Testis (tissue), 2 donors: ENCODE results near the gene MYO1E.

ENCODE experiments used
- POLR2A ChIP-seq: fragments of 450-650 bp; IDR thresholded peaks from one replicate; pipeline ENCODE4 v1.6.1; 2017; ENCODE audit warnings: antibody characterized with exemption, mild to moderate bottlenecking, moderate library complexity
- TF ChIP-seq, protein P1 (sequence below), 3 experiments: fragments of 450-650 bp in 2 of 3; fragments of 200-600 bp in 1 of 3; sonication (generic) in 1 of 3; IDR thresholded peaks; one replicate each; pipeline ENCODE4 v1.5.1; 2016 to 2019; ENCODE audit warnings: antibody characterized with exemption in 3 of 3, mild to moderate bottlenecking in 2 of 3, moderate library complexity in 1 of 3

DNA sequence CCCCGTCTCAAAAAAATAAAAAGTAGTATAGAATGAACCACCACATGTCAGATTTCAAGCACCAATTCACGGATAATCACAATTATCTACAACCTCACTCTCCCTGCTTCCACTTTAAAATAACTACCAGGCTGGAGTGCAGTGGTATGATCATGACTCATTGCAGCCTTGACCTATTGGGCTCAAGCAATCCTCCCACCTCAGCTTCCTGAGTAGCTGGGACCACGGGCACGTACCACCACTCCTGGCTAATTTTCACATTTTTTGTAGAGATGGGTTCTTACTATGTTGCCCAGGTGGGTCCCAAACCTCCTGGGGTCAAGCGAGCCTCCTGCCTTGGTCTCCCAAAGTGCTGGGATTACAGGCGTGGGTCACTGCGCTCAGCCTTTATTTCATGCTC lies 204.1 kb downstream of the MYO1E start:
- TF ChIP-seq, protein P1, sequence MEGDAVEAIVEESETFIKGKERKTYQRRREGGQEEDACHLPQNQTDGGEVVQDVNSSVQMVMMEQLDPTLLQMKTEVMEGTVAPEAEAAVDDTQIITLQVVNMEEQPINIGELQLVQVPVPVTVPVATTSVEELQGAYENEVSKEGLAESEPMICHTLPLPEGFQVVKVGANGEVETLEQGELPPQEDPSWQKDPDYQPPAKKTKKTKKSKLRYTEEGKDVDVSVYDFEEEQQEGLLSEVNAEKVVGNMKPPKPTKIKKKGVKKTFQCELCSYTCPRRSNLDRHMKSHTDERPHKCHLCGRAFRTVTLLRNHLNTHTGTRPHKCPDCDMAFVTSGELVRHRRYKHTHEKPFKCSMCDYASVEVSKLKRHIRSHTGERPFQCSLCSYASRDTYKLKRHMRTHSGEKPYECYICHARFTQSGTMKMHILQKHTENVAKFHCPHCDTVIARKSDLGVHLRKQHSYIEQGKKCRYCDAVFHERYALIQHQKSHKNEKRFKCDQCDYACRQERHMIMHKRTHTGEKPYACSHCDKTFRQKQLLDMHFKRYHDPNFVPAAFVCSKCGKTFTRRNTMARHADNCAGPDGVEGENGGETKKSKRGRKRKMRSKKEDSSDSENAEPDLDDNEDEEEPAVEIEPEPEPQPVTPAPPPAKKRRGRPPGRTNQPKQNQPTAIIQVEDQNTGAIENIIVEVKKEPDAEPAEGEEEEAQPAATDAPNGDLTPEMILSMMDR (IDR thresholded peaks at IDR 0.05): no peak
- no peak for TF ChIP-seq POLR2A
